Adrenal gland (tissue), 12 donors: Measurements from ENCODE around the gene SNX8. TPM values are rescaled to one million over a fixed set of nuclear protein-coding genes. Genes with fewer than 3 reads are reported as not detected.
"Not testable (repeated sequence)": the region's sequence is repeated elsewhere in the genome, so short reads cannot be mapped to it uniquely, and the experiment has no call there.

Source experiments
- DNase-seq, 7 donors: peaks; one replicate each; pipeline ENCODE4 v3.0.0-alpha.2; 2019 to 2020
- H3K27ac ChIP-seq, 5 donors: fragments of 200-600 bp; sonication (generic) in 4 of 5; 1 replicate in 3 of 5; 2 replicates in 2 of 5; pipeline versions ENCODE4 v1.5.1 to v1.8.0; 2016 to 2020; ENCODE audit warnings: mild to moderate bottlenecking in 1 of 5
- H3K27me3 ChIP-seq: fragments of 200-600 bp; 2 replicates; pipeline ENCODE4 v1.8.0; 2021
- H3K36me3 ChIP-seq, 2 donors: fragments of 200-600 bp; replicated peaks in 1 of 2; 1 replicate in 1 of 2; 2 replicates in 1 of 2; pipeline versions ENCODE4 v1.5.1 to v1.8.0; 2018 to 2022
- H3K4me1 ChIP-seq, 2 donors: fragments of 200-600 bp; replicated peaks in 1 of 2; 1 replicate in 1 of 2; 2 replicates in 1 of 2; pipeline versions ENCODE4 v1.5.1 to v1.8.0; 2018 to 2021
- H3K4me3 ChIP-seq, 4 donors: fragments of 200-600 bp; sonication (generic) in 3 of 4; one replicate each; pipeline ENCODE4 v1.5.1; 2016 to 2018
- H3K9me3 ChIP-seq, 3 donors: fragments of 200-600 bp; sonication (generic) in 1 of 3; replicated peaks in 1 of 3; 1 replicate in 2 of 3; 2 replicates in 1 of 3; pipeline versions ENCODE4 v1.5.1 to v1.8.0; 2016 to 2021
- CTCF ChIP-seq, 6 experiments: fragments of 450-650 bp in 4 of 6; fragments of 200-600 bp in 2 of 6; sonication (generic) in 1 of 6; IDR thresholded peaks; 1 replicate in 5 of 6; 2 replicates in 1 of 6; pipeline versions ENCODE4 v1.5.1 to v1.8.0; 2016 to 2021; ENCODE audit warnings: antibody characterized with exemption in 6 of 6, mild to moderate bottlenecking in 2 of 6, moderate library complexity in 1 of 6
- POLR2A ChIP-seq, 2 donors: fragments of 450-650 bp; IDR thresholded peaks; one replicate each; pipeline ENCODE4 v1.6.1; 2017; ENCODE audit warnings: antibody characterized with exemption in 2 of 2, mild to moderate bottlenecking in 2 of 2, moderate library complexity in 1 of 2
- WGBS, 4 donors: extraction: QIAGEN DNeasy Blood & Tissue Kit in 2 of 4; methylation state at CpG; one replicate each; pipeline versions ENCODE4 v1.1.5 to v1.1.7; 2013 to 2017; 5-methylcytosine and 5-hydroxymethylcytosine counted together
- intact Hi-C, 2 donors: fragments of 100-400 bp; cut with DNase I; formaldehyde crosslinking; loops; one replicate each; pipeline versions ENCODE4 v1.14.1 to v1.15.0; 2022 to 2023
- polyA plus RNA-seq, 3 donors: library from polyadenylated mRNA; stranded (reverse); fragments of 200-250 nt in 2 of 3; fragments of 350-450 nt in 1 of 3; fragmentation: Illumina TruSeq in 1 of 3; extraction: RNeasy Lipid Tissue Mini Kit (QIAGEN cat#74804) in 1 of 3; gene quantifications; one replicate each; pipeline ENCODE4 v1.2.3, GENCODE V29; 2013 to 2014
- total RNA-seq, 9 donors: library from RNA; depleted of rRNA in 4 of 9; stranded (reverse); fragments of >200 nt in 4 of 9; fragments of 120-200 nt in 1 of 9; fragmentation: NEBNext Ultra II Directional in 1 of 9; extraction: Animal tissue kit (Norgen Biotek cat#: 25700) in 1 of 9; gene quantifications; one replicate each; pipeline versions ENCODE4 v1.1.0 to v1.2.4, GENCODE V29; 2013 to 2023
- donor health status: healthy with polysubstance abuse.
- donor health status: Bipolar disorder and iron deficiency.
- donor health status: DM: yes; HTN: yes; CAD: no.
- donor health status: DM: no; HTN: no; CAD: no.
- donor health status: DM: no; HTN: no; CAD: no.
- donor health status: DM: yes; HTN: yes; CAD: no.

SNX8 gene
- total and polyA plus RNA-seq, 12 donors, result 5.3 to 40.5 (median 25.9) TPM

- H3K4me1 ChIP-seq, result peaks cover 0 to 5% of the 10 kb centered on the region in 2 donors
- no peaks in the 10 kb centered on the region for H3K36me3 ChIP-seq
- no peaks in the 10 kb centered on the region for H3K9me3 ChIP-seq
- H3K27me3 ChIP-seq, result no peaks in the 10 kb centered on the region
- no peak overlapping the region for H3K4me3 ChIP-seq
- WGBS, 4 donors, result 89 to 94% (median 91%) methylated on average over 14 to 17 of the region's 17 CpGs
- DNase-seq, result no peak
- TF ChIP-seq CTCF (IDR thresholded peaks at IDR 0.05) (no peak), POLR2A (IDR thresholded peaks at IDR 0.05) (no peak)
- no peak overlapping the region for H3K27ac ChIP-seq
- intact Hi-C loops, result no loop called here
Measured at GRCh38 chr7:2312267-2312929, 1.8 kb downstream of the SNX8 start.

- intact Hi-C loops, result loop anchor here in 1 of 2 donors (10.0 kb wide), 1 partner anchor 55 kb away; no protein-coding TSS in a partner anchor
- TF ChIP-seq POLR2A (IDR thresholded peaks at IDR 0.05) (no peak), CTCF (IDR thresholded peaks at IDR 0.05) (no peak)
- Histone ChIP-seq H3K27ac (peak overlapping the region in 3 of 5 donors; percentile 62 to 80 (median 69)), H3K9me3 (no peaks in the 10 kb centered on the region), H3K36me3 (no peaks in the 10 kb centered on the region), H3K4me3 (no peak overlapping the region), H3K4me1 (peaks cover 0 to 5% of the 10 kb centered on the region in 2 donors), H3K27me3 (no peaks in the 10 kb centered on the region)
- peak in 1 of 7 donors; percentile 32 for DNase-seq
- WGBS, 4 donors, result 70 to 80% (median 78%) methylated on average over 20 of the region's 20 CpGs
Measured at GRCh38 chr7:2309889-2310331, 4.3 kb downstream of the SNX8 start.

- Histone ChIP-seq H3K4me3 (no peak overlapping the region), H3K27me3 (no peaks in the 10 kb centered on the region), H3K27ac (no peak overlapping the region), H3K9me3 (no peaks in the 10 kb centered on the region), H3K4me1 (no peaks in the 10 kb centered on the region), H3K36me3 (no peaks in the 10 kb centered on the region)
- DNase-seq, result no peak
- intact Hi-C loops, result loop anchor here in 1 of 2 donors (10.0 kb wide), 1 partner anchor 53 kb away; no protein-coding TSS in a partner anchor
- WGBS, 4 donors, result 76 to 84% (median 81%) methylated on average over 7 of the region's 7 CpGs
- TF ChIP-seq POLR2A (IDR thresholded peaks at IDR 0.05) (no peak), CTCF (IDR thresholded peaks at IDR 0.05) (no peak)
Measured at GRCh38 chr7:2307690-2308107, 6.5 kb downstream of the SNX8 start.

- no peaks in the 10 kb centered on the region for H3K4me1 ChIP-seq
- 90 to 93% (median 92%) methylated on average over 6 of the region's 6 CpGs for WGBS, 4 donors
- no peaks in the 10 kb centered on the region for H3K36me3 ChIP-seq
- H3K27me3 ChIP-seq, result no peaks in the 10 kb centered on the region
- no peak for DNase-seq
- TF ChIP-seq POLR2A (IDR thresholded peaks at IDR 0.05) (no peak), CTCF (IDR thresholded peaks at IDR 0.05) (no peak)
- intact Hi-C loops, result loop anchor here in 1 of 2 donors (10.0 kb wide), 1 partner anchor 52 kb away; no protein-coding TSS in a partner anchor
- H3K9me3 ChIP-seq, result no peaks in the 10 kb centered on the region
- H3K27ac ChIP-seq, result no peak overlapping the region
- no peak overlapping the region for H3K4me3 ChIP-seq
Measured at GRCh38 chr7:2306688-2307087, 7.6 kb downstream of the SNX8 start.

DNA sequence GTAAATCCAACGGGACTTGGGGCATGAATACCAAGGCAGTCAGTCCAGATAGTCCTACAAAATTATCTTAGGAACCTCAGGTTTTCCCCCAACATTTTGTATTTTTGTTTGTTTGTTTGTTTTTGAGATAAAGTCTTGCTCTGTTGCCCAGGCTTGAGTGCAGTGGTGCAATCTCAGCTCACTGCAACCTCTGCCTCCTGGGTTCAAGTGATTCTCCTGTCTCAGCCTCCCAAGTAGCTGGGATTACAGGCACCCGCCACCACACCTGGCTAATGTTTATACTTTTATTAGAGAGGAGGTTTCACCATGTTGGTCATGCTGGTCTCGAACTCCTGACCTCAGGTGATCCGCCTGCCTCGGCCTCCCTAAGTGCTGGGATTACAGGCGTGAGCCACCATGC is 9.0 kb downstream of the SNX8 start:
- DNase-seq, H3K4me1 ChIP-seq, H3K9me3 ChIP-seq, H3K27me3 ChIP-seq, H3K4me3 ChIP-seq, H3K36me3 ChIP-seq: not testable (repeated sequence)
- intact Hi-C loops, result loop anchor here in 1 of 2 donors (10.0 kb wide), 1 partner anchor 50 kb away; no protein-coding TSS in a partner anchor
- peak overlapping the region in 1 of 5 donors; percentile 49 for H3K27ac ChIP-seq
- 90 to 93% (median 91%) methylated on average over 6 of the region's 6 CpGs for WGBS, 4 donors

GRCh38 chr7:2303520-2303919 is 10.7 kb downstream of the SNX8 start:
- H3K36me3 ChIP-seq, DNase-seq, H3K9me3 ChIP-seq, H3K27ac ChIP-seq, H3K4me1 ChIP-seq, H3K4me3 ChIP-seq, H3K27me3 ChIP-seq: not testable (repeated sequence)
- intact Hi-C loops, result loop anchor here in 1 of 2 donors (10.0 kb wide), 1 partner anchor 49 kb away; no protein-coding TSS in a partner anchor
- WGBS, 4 donors, result 78 to 82% (median 81%) methylated on average over 6 to 7 of the region's 7 CpGs
